G401.6 (cell line): ENCODE measurements around the gene TMCO5A.
A peak's percentile ranks its signal among the peaks of the same experiment; 100 is the strongest.

Source experiments
- FAIRE-seq: peaks from 2 replicates; lab custom pipeline; 2012; peaks lifted over from hg19 to GRCh38; lab: Jason Lieb, UNC

Gene TMCO5A

DNA sequence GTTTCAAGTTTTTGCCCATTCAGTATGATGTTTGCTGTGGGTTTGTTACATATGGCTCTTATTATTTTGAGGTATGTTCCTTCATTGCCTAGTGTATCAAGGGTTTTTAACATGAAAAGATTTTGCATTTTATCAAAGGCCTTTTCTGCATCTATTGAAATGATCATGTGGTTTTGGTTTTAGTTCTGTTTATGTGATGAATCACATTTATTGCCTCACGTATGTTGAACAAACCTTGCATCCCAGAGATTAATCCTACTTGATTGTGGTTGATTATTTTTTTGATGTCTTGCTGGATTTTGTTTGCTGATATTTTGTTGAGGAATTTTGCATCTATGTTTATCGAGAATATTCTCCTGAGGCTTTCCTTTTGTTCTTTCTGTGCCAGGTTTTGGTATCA, 39.4 kb downstream of the TMCO5A start:
- FAIRE-seq, result no peak

DNA sequence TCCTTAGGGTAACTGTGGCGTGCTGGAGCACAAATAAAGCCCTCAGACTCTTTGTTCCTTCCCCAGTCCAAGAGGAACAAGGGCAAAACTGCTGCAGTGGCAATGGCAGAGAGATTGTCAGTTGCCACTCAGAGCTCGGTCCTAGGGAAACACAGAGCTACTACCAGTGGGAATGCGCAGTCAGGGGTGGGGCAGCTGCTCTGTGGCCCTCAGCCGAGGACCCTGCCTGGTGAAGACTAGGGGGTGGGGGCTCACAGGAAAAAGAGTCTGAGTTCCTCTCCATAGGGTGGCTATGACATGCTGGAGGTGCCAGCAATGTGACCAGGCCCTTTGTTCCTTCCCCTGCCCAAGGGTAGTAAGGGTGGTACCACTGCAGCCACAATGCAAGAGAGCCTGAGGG, 43.8 kb downstream of the TMCO5A start:
- FAIRE-seq, result no peak

GRCh38 chr15:37979671-37980409, 45.4 kb downstream of the TMCO5A start:
- FAIRE-seq, result no peak

DNA sequence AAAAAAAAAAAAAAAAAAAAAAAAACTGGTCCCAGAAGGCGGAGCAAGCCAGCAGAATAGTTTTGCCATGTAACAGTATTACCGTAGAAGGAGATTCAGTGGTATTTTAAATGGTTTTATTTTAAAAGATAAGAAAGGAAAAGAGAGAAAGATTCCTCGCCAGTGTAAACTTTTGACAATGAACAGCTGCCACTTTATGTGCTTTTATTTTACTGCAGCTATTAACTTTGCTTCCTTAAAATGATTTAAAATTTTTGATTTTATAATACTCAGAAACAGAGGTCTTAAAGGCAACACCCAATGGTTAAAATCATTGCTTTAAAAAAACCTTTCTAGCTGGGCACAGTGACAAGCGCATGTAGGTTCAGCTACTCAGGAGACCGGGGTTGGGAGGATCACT, 46.8 kb downstream of the TMCO5A start:
- FAIRE-seq, result no peak

DNA sequence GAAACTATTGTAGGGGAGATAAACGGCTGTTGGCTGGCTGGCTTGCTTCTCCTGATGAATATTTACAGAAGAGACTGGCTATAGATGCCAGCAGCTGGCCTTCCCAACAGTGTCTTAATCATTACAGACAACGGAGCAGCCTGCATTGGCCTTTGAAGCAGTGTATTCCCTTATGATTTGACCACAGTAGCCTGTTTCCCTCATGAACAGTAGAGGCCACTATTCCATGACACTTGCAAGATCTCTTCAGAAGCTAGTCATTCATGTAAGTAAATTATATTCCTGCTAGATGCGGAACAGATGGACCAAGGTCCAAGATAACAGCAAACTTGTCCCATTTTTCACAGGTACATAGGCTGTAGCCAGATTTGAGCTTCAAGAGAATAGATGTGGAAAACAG, 47.3 kb downstream of the TMCO5A start:
- FAIRE-seq, result no peak

DNA sequence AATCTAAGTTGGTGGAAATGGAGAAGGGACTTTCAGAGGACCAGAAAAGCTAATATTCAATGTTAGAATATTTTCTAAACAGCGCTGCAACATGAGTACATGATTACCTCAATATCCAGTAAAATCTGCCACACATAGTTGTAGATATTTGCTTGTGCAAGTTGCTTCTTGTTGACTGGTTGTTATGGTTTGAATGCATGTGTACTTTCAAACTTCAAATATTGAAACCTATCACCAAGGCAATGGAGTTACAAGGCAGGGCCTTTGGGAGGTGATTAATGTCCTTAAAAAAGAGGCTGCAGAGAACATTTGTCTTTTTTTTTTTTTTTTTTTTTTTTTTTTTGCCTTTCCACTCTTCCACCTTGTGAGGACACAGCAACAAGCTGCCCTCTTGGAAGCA, 49.9 kb downstream of the TMCO5A start:
- FAIRE-seq, result no peak

GRCh38 chr15:37995461-37996347, 61.3 kb downstream of the TMCO5A start:
- FAIRE-seq, result peak; percentile 65
